HG02884 (cell line): Measurements from ENCODE around the gene ANTXRL.
A peak's percentile ranks its signal among the peaks of the same experiment; 100 is the strongest.
"Not testable (repeated sequence)": the region's sequence is repeated elsewhere in the genome, so short reads cannot be mapped to it uniquely, and the experiment has no call there.

Experiments
- ATAC-seq: cut with Tn5 transposase; IDR thresholded peaks from one replicate; pipeline ENCODE4 v1.9.1; 2021; ENCODE audit warnings: mild to moderate bottlenecking, moderate library complexity; ENCODE audit not compliant: unreplicated experiment

The ANTXRL gene

DNA sequence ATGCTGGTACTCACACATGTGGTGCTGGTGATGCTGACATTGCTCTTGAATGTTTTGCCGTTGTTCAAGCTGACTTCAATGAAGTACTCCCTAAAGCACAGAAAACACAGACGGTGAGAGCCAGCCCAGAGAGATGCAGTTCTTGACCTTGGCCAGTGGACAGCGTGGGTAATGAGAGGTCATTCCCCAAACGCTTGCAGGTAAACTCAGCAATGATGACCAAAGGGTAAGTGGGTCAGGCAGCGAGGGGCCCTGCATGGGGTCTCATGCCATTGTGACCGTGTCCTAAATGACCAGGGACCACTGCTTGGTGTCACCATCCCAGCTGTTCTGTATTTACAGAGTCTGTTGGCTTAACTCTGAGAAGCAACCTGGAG lies 32.8 kb upstream of the ANTXRL start:
- no peak for ATAC-seq

DNA sequence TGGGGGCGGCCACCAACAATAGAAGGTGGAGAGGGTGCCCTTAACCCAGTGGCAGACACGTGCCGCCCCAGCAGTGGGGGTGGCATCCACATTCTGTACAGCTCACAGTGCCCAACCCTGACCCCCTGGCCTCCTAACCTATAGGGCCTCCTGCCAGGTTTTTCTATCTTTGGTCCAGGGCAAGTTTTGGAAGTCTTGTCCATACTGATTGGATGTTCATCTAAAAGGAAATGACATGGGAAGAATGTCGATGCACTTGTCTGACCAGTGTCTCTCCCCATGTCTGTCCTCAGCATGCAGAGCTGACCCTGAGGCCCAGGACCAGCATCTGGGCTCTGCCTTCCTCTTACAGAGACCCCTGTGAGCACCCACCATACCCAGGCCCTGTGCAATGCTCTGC lies 32.3 kb upstream of the ANTXRL start:
- ATAC-seq: no peak

DNA sequence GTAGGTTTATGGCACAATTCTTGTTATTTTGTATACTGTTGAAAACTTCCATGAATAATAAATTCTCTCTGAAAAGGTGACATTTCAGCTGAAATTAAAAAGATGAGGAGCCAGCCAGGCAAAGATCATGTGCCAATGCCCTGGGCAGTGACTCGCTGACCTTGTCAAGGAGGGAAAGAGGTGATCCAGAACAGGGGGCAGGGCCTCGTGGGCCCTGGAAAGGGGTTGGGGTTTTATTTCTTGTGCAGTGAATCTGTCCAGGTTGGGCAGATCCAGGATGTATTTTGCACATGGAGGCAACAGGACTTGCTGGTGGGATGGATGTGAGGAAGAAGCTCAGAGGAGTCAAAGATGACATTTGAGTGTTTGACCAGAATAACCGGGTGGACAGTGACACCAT lies 31.6 kb upstream of the ANTXRL start:
- not testable (repeated sequence) for ATAC-seq

GRCh38 chr10:46255801-46256747 lies 30.7 kb upstream of the ANTXRL start:
- no peak for ATAC-seq

DNA sequence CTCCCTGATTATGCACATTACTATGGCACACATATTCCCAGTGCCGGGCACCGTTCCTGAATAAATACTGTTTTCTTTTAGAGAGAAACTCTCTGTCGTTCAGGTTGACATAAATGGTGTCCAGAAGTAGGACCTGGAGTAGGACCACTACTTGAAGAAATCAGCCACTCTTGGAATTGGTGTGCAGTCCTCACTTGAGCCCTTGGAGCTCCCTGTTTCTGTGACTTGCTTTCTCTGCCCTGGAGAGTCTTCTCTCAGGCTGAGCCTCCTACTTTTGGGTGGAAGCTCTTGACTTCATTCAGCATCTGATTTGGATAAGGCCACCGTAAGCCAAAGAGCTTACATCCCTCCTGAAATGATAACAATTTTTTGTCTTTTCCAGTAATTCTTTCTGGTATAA lies 29.7 kb upstream of the ANTXRL start:
- no peak for ATAC-seq

DNA sequence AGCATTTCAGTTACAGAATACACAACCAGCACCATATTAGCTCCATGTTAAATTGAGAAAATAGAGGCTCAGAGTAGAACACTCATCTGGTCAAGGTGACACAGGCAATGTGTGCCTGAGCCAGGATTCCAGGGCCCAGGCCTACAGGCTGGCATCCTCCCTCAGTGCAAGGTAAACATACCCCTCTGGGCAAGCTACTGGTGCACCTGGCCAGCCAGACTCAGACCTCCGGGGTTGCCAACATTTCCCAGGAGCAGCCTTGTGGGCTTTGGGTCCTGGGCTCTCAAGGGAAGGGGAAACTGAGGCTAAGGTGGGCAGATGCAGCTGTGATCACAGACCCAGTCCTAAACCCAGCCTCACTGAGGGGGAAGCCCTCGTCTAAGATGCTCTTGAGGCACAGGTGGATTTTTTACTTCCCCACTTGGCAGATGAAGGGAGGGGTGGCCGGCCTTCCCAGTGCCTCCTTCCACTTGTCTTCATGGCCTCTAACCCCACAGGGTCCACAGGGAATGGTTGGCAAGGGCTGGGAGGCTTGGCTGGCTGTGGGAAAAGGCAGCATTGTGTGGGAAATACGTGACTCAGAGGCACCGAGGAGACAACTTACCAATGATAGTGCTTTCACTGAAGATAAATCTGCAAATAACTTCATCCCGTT lies 23.8 kb upstream of the ANTXRL start:
- ATAC-seq: not testable (repeated sequence)

GRCh38 chr10:46263831-46264268 lies 22.9 kb upstream of the ANTXRL start:
- ATAC-seq: no peak

GRCh38 chr10:46264336-46264735 lies 22.5 kb upstream of the ANTXRL start:
- no peak for ATAC-seq

DNA sequence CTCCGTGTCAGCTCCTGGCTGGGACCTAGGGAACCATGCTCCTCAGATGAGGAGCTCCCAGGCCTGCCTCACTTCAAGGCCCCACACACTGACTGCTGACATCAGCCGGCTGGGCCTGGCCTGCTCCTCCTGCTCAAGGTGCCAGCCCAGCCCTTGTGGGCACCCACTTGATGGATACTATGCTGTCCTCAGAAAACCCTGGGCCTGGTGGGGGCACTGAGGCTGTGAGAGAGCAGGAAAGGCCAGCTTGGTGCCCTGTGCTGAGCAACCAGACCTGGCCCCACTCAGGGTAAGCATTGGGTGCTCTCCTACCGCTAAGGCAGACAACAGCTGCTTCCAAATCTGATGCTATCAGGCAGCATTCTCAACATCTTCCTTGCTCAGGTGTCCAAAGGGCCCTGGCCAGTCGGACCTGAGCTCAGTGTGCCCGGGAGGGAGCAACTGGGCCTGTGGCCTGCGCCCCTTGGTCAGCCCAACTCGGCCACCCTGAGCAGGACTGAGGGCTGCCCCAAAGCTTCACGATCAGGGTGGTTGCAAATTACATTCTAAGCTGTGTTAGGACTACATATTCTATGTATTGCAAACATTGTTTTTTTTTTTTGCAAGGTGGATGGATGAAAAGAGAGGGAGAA lies 21.9 kb upstream of the ANTXRL start:
- no peak for ATAC-seq

DNA sequence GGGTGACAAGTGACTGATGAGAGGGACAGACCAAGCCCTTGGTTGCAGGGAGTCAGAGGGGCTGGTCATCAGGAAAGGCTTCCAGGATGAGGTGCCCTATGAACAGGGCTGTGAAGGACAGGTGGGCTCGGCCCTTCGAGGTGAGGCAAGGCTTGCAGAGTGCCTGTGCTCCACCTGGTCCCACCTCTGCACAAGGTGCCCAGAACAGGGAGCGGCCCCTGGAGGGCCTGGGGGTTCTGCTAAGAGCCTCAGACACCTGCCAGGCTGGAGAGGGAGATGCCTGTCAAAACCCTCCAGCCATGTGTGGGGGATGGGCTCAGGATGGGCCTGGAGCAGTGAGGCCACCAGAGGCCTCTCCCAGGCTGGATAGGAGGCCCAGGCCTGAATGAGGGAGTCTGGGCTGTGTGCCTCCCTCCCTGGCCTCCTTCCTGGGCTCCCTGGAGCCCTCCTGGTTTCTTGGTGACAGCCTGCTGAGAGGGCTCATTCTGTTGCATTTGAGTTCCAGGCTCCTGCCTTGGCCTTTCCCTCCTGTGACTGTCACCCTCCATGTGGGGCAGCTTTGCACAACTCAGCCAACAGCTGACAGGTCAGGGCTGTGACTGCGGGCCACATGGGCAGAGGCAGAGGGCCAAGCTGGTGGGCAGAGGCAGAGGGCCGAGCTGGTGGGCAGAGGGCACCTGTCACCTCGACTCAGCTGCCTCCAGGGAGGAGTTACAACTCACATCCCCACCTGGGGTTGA lies 21.1 kb upstream of the ANTXRL start:
- not testable (repeated sequence) for ATAC-seq

GRCh38 chr10:46266306-46266985 lies 20.4 kb upstream of the ANTXRL start:
- ATAC-seq: no peak

GRCh38 chr10:46267132-46267985 lies 19.4 kb upstream of the ANTXRL start:
- no peak for ATAC-seq

DNA sequence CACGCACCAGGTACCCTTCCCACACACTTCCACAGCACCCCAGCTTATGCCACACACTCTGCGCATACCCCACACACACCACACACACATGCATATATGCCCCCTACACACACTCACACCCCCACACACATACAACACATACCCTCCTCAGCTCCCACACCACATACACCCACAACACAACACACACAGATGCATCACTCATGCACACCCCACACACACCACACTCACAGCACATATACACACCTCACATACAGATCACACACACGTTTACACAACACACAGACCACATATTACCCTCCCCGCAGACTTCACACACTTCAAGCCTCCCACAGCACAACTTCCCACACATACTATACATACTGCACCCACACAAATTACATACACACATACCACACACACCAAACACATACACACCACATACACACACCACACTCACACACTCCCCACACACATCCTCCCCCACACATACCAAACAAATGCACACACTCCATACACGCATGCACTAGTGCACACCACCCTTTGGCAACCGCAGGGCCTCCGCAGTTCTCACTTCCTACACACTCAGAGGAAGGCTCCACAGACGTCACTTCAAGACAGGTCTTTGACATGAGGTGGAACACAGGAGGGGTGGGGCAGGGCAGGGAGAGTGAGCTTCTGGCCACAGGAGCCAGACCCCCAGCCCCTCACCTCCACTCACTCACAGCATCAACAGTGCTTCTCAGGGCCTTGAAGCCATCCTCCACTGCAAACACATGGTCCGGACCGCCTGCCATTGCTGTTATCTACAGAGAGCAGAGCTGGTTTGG lies 18.5 kb upstream of the ANTXRL start:
- peak; percentile 85 for ATAC-seq

GRCh38 chr10:46269554-46270053 lies 17.2 kb upstream of the ANTXRL start:
- ATAC-seq: not testable (repeated sequence)

DNA sequence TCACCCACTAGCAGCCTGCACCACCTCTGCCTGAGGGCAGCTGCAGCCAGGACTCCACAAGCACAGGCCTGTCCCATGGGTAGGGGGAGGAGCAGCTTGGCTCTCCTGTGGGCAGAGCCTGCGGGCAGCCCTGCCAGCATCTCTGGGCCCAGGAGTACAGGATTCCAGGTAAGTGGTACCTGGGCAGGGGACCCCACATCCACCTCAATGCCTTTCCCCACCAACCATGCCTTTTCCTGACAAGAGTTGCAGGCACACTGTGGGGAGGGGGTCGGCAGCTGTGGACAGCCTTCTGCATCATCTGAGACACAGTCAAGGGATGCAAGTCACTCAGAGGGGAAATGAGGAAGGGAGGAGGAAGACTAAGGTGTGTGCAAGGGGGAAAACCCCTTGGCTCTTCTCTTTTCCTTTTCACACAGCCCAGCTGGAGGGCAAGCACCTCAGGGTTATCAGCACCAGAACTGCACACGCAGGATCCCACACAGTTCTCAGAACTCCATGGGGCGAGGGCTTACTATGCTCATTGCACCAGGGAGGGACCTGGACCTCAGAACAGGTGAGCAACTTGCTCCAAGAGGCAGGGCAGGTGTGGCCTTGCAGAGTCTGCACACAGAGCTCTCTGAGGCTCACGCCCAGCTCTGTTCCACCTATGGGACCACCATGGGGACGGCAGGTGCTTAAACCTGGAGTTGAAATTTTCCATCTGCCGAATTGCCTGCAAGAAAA lies 16.5 kb upstream of the ANTXRL start:
- peak; percentile 31 for ATAC-seq

- ATAC-seq: not testable (repeated sequence)
Measured at GRCh38 chr10:46270963-46271530, 15.8 kb upstream of the ANTXRL start.

- not testable (repeated sequence) for ATAC-seq
Measured at GRCh38 chr10:46271795-46272499, 14.8 kb upstream of the ANTXRL start.
